SJSA1 (cell line): ENCODE data around the gene CYB5R3. TPM values are rescaled to one million over a fixed set of nuclear protein-coding genes. Genes with fewer than 3 reads are reported as not detected.
A peak's percentile ranks its signal among the peaks of the same experiment; 100 is the strongest.
"Not testable (repeated sequence)": the region's sequence is repeated elsewhere in the genome, so short reads cannot be mapped to it uniquely, and the experiment has no call there.

ENCODE experiments used
- DNase-seq, 2 experiments: peaks; one replicate each; pipeline ENCODE4 v3.0.0-alpha.2; 2015 to 2020; ENCODE audit warnings: low spot score in 2 of 2, low read depth in 1 of 2
- H3K27ac ChIP-seq: fragments of 250-450 bp; sonication (Bioruptor Pico); 2 replicates; pipeline ENCODE4 v1.5.1; 2020; ENCODE audit warnings: mild to moderate bottlenecking, moderate library complexity
- H3K27me3 ChIP-seq: fragments of 250-450 bp; sonication (Bioruptor Pico); replicated peaks from 2 replicates; pipeline ENCODE4 v1.5.1; 2020; ENCODE audit warnings: mild to moderate bottlenecking, moderate library complexity
- H3K36me3 ChIP-seq: fragments of 250-450 bp; sonication (Bioruptor Pico); 2 replicates; pipeline ENCODE4 v1.5.1; 2020; ENCODE audit warnings: mild to moderate bottlenecking
- H3K4me1 ChIP-seq: fragments of 250-450 bp; sonication (Bioruptor Pico); replicated peaks from 2 replicates; pipeline ENCODE4 v1.6.1; 2021; ENCODE audit warnings: mild to moderate bottlenecking
- H3K4me3 ChIP-seq: fragments of 250-450 bp; sonication (Bioruptor Pico); 2 replicates; pipeline ENCODE4 v1.5.1; 2020; ENCODE audit warnings: mild to moderate bottlenecking
- H3K9me3 ChIP-seq: fragments of 250-450 bp; sonication (Bioruptor Pico); replicated peaks from 2 replicates; pipeline ENCODE4 v1.5.1; 2020; ENCODE audit warnings: mild to moderate bottlenecking
- total RNA-seq: library from RNA; depleted of rRNA; stranded (reverse); fragments of >200 nt; shearing (Covaris generic); gene quantifications from 2 replicates; pipeline ENCODE4 v1.2.3, GENCODE V29; 2014

The CYB5R3 gene
- total RNA-seq, 1 experiment from 2014 or later, result 149 TPM

DNA sequence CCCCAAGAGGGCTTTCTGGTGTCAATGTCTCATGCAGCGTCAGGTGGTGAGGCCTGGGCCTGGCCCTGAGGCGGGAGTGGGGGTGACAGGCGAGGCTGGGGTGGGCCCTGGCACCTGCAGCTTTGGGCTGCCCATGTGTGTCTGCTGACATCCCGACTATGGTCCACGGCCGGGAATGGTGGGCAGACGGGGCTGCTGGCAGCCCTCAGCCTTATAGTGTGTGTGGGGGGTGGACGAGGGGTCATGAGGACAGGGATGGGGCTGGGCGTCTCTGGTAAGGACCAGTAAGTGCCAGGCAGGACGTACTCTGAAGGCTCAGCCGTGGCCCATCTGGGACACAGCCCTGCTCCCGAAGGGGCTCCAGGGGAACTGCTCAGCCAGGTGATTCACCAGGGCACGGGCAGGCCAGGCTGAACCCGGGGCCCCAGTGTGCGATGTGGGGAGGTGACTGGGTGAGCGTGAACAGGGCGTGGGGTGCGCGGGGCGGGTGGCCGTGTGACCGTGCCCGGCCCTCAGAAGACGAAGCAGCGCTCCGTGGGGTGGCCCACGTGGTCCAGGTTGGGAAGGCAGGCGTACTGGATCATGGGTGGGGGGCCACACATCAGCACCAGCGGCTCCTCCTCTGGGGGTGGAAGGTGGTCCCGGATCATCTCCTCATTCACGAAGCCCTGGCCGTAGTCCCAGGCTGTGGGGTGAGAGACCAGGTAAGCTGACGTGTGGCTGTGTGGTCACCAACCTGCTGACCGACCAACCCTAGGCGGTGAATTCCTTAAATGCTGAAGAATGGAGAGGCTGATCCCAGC, 29.7 kb downstream of the CYB5R3 start:
- peaks cover 51% of the 10 kb centered on the region for H3K36me3 ChIP-seq
- DNase-seq, result no peak
- no peaks in the 10 kb centered on the region for H3K27me3 ChIP-seq
- H3K4me3 ChIP-seq, result no peak overlapping the region
- peaks cover 46% of the 10 kb centered on the region for H3K4me1 ChIP-seq
- no peak overlapping the region for H3K27ac ChIP-seq
- H3K9me3 ChIP-seq, result no peaks in the 10 kb centered on the region

DNA sequence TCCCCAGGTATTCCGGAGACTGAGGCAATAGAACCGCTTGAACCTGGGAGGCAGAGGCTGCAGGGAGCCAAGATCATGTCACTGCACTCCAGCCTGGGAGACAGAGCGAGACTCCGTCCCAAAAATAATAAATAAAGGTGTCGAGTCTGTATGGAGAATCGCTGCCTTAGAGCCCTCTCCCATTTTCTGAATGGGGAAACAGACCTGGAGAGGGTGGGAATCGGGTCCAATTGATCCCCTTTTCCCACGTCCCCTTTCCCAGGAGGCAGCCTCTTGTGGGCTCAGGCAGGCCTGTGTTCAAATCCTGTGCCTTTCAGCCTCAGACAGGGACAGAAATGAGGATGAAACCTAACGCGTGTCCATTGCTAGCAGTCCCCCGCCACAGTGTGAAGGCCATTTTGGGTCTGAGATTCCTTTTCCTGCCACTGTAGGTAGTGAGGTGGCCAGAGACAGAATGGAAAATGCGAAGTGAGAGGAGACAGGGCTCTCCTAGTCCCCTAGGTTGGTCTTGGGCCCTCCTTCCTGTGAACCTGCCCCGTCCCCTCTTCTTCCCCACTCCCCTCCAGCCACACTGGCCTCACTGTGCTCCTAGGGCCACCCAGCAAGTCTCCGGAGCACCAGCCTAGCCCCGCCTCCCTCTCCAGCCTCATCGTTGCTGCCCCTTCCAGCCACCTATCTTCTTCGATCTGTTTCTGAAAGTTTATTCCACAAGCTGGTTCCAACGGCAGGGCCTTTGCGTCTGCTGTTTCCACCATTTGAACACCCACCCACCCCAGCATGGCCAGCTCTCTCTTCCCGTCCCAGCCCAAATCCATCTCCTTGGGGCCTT, 31.8 kb downstream of the CYB5R3 start:
- DNase-seq, result no peak
- Histone ChIP-seq H3K27ac (no peak overlapping the region), H3K27me3 (no peaks in the 10 kb centered on the region), H3K4me3 (no peak overlapping the region), H3K4me1 (peaks cover 54% of the 10 kb centered on the region), H3K9me3 (no peaks in the 10 kb centered on the region), H3K36me3 (peaks cover 47% of the 10 kb centered on the region)

DNA sequence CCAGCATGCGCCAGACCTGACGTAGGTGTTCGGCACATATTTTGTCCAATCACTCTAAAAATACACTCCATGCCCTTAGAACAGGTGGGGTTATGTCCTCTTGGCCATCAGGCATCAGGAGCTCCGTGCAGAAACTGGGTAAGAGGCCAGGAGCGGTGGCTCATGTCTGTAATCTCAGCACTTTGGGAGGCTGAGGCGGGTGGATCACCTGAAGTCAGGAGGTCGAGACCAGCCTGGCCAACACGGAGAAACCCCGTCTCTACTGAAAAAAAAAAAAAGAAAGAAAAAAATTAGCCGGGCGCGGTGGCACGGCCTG, 33.4 kb downstream of the CYB5R3 start:
- Histone ChIP-seq H3K4me3 (0 out of 2 replicates have a peak overlapping the region, but pooled peaks have one; percentile 0), H3K4me1 (peaks cover 51% of the 10 kb centered on the region), H3K27ac (peak overlapping the region; percentile 100), H3K36me3 (peaks cover 48% of the 10 kb centered on the region)
- H3K27me3 ChIP-seq, DNase-seq, H3K9me3 ChIP-seq: not testable (repeated sequence)

DNA sequence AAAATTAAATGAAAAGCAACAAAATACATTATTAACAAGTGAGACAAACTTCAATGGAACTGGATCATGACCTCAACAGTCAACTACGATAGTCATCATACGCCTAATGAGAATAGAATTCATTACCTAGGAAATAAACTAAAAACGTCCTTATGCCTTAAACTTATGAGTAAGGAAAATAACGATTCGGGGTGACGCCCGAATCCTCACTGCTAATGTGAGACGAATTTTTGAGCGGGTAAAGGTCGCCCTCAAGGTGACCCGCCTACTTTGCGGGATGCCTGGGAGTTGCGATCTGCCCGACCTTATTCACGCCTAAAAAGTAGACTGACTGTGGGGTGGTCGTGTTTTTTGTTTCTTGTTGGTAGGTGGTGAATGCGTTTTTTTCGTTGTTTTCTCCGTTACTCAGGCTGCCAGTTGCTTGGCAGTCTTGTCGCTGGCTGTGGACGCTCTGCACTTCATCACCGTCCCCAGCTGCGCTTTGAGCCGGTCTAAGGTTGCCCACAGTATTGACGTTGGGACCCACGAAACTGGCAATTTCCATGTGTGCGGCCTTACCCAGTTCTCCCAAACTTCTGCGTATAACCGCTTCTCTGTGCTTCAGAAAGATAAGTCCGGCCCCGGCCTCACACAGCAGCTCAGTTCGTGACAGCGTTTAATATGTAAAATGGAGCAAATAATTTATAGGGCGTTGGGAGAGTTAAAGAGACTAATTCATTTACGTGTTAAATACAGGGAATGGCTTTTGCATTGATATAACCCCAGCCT, 33.9 kb downstream of the CYB5R3 start:
- H3K9me3 ChIP-seq, result no peaks in the 10 kb centered on the region
- H3K36me3 ChIP-seq, result peaks cover 52% of the 10 kb centered on the region
- peaks cover 51% of the 10 kb centered on the region for H3K4me1 ChIP-seq
- H3K27ac ChIP-seq, result peak overlapping the region; percentile 100
- H3K27me3 ChIP-seq, result no peaks in the 10 kb centered on the region
- H3K4me3 ChIP-seq, result peak overlapping the region; percentile 84
- peak; percentile 98 to 99 for DNase-seq

DNA sequence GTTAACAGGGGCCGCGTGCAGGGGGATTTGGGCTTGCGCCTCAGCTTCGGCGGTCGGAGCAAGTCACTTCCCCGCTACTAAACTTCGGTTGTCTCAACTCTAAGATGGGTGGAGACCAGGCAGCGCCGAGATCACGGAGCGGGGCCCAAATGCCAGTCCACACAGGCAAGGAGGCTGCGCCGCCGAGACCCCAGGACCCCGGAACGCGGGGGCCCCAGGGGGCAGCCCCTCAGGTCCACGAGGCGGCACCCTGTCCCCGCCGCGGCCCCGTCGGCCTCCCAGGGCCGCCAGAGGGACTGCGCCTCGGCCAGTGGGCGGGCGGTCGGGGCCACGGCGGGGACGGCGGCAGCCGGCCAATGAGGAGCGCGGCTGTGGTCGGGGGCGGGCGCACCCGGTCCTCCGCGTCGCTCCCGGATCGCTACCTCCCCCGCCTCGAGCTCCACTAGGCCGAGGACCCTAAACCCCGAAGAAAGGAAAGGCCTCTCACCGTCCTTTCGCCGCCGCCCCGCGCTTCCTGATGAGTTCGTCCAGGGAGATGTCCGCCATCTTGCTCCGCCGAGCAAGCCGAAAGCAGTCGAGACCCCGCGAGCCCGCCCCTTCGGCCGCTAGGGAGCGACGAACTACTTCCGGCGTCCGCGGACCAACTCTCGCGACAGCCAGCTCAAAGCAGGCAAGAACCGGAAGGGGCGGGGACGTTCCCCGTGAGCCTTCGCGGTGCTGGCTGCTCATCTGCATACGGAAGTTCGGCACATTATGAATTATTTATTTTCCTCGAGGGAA, 34.7 kb downstream of the CYB5R3 start, which contains the start of gene POLDIP3:
TSS of gene POLDIP3 (minus strand) at position 572 of the 780 bp plus-strand sequence. CDS start at position 546, 26 bp downstream.
- Histone ChIP-seq H3K27me3 (no peaks in the 10 kb centered on the region), H3K4me1 (peaks cover 55% of the 10 kb centered on the region), H3K36me3 (peaks cover 46% of the 10 kb centered on the region), H3K4me3 (peak within 1 kb of the TSS; percentile 84), H3K27ac (peak within 1 kb of the TSS; percentile 100), H3K9me3 (no peaks in the 10 kb centered on the region)
- peak; percentile 99 for DNase-seq

DNA sequence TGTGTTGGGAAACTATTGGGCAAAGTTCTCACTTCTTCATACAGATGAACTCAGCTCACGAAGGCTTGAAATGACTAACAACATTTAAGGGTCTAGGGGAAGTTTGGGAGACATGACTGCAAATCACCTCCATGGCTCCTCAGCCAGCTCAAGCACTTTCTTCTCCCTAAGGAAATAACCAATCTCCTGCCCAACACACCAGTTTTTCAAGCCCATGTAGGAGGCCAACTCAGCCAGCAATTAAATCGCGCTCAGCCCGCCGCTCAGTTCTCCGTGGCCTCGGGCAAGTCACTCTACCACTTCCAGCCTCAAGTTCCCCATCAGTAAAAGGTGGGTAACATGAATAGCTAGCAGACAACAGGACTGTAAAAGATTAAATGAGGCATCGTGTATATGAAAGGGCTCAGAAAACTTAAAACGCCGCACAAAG, 35.3 kb downstream of the CYB5R3 start:
- Histone ChIP-seq H3K27me3 (no peaks in the 10 kb centered on the region), H3K4me1 (peaks cover 61% of the 10 kb centered on the region), H3K4me3 (peak overlapping the region; percentile 84), H3K36me3 (peaks cover 40% of the 10 kb centered on the region), H3K9me3 (no peaks in the 10 kb centered on the region), H3K27ac (peak overlapping the region; percentile 100)
- DNase-seq, result no peak

DNA sequence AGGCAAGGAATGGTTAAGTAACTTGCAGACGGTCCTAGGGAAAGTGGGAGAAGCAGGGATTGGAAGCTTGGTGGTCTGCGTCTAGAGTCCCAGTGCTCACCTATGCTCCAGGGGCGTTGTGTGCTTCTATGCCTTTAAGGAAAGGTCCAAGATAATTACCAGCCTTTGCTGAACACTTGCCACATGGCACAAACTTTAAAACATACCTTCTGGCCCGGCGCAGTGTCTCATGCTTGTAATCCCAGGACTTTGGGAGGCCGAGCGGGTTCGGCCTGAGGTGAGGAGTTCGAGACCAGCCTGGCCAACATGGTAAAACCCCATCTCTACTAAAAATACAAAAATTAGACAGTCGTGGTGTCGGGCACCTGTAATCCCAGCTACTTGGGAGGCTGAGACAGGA, 36.9 kb downstream of the CYB5R3 start:
- Histone ChIP-seq H3K36me3 (peaks cover 38% of the 10 kb centered on the region), H3K27me3 (no peaks in the 10 kb centered on the region), H3K4me3 (no peak overlapping the region), H3K9me3 (no peaks in the 10 kb centered on the region), H3K27ac (no peak overlapping the region), H3K4me1 (peaks cover 71% of the 10 kb centered on the region)
- DNase-seq, result no peak

DNA sequence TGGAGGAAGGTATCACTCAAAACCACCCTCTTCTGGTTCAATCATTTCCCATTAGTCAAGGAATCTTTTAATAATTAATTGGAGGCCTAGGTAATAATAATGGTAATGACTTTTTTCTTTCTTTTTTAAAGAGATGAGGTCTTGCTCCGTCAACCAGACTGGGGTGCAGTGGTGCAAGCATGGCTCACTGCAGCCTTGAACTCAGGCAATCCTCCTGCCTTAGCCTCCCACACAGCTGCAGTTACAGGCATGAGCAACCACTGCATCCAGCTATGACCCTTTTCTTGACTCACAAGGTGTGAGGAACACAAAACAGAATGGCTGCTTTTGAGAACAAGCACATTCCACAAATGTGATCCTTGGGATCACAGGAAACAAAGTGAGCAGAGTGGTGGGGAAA, 38.1 kb downstream of the CYB5R3 start:
- Histone ChIP-seq H3K27ac (no peak overlapping the region), H3K4me1 (peaks cover 74% of the 10 kb centered on the region), H3K4me3 (no peak overlapping the region), H3K36me3 (peaks cover 50% of the 10 kb centered on the region), H3K9me3 (no peaks in the 10 kb centered on the region), H3K27me3 (no peaks in the 10 kb centered on the region)
- no peak for DNase-seq

DNA sequence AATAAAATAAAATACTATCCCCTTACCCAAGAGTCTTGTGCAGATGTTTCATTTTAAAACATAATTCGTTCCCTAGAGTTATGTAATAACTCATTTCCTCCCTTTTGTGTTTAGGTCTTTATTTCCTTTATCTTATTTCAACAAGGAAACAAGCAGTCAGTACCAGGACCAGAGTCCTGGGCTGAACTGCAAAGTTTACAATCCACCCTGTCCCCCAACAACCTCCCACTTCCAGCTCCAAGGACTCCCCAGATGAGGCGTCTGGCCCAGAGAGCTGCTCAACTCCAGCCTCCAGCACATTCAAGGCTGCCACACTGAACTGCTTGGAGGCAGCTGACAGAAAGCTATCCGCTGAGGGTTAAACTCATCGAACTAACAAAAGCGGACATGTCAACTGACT, 39.0 kb downstream of the CYB5R3 start:
- H3K27ac ChIP-seq, result no peak overlapping the region

DNA sequence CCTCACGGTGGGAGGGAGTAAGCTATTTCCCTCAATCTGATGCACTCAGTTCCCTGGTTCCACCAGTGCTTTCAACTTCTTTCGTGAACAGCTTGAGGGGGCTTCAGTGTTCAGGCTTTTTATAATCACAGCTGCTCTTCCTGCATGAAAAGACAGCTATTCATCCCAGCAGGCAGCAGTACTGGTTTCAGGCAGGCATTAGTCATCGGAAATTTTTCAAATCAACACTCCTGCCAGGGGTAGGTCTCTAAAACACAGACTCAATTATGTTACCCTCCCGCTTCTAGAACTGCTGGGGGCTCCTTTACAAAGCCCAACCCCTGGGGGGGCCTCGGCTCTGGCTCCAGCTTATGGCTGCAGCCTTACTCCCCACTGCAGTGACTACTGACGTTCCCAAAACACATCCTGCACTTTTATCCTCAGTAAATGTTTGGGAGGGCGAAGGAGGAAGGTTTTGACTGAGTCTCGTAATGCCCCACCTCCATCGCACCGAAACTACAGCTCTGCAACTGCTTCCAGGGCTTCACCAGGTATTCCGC, 40.3 kb downstream of the CYB5R3 start:
- H3K9me3 ChIP-seq, result no peaks in the 10 kb centered on the region
- DNase-seq, result peak in 1 of 2 experiments; percentile 81
- peak overlapping the region; percentile 53 for H3K27ac ChIP-seq
- H3K4me3 ChIP-seq, result peak overlapping the region; percentile 9
- peaks cover 89% of the 10 kb centered on the region for H3K4me1 ChIP-seq
- peaks cover 59% of the 10 kb centered on the region for H3K36me3 ChIP-seq
- H3K27me3 ChIP-seq, result no peaks in the 10 kb centered on the region

More for the DNA sequence above, 39.0 kb downstream of the CYB5R3 start:
- no peak for DNase-seq
- H3K36me3 ChIP-seq, result peaks cover 58% of the 10 kb centered on the region
- no peaks in the 10 kb centered on the region for H3K9me3 ChIP-seq
- no peaks in the 10 kb centered on the region for H3K27me3 ChIP-seq
- no peak overlapping the region for H3K4me3 ChIP-seq
- H3K4me1 ChIP-seq, result peaks cover 76% of the 10 kb centered on the region

DNA sequence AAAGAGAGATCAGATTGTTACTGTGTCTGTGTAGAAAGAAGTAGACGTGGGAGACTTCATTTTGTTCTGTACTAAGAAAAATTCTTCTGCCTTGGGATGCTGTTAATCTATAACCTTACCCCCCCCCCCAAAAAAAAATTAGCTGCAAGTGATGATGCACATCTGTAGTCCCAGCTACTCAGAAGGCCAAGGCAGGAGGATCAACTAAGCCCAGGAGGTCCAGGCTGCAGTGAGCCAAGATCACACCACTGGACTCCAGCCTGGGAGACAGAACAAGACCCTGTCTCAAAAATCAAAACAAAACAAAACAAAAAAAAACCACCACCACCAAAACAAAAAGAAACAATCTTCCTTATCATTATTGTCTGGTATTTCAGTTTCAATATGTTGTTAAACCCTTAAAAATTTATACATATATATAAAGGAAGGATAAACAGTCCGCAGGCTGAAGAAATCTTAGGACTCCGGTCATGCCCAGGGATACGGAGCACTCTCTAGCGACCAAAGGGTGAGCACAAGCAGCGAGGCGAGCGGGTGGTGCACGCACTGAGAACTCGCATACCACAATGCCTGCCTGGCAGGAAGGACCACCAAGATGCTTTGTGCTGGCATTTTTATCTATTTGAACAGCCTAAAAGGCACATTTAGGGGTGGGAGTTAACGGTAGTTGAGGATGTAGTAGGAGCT, 40.9 kb downstream of the CYB5R3 start:
- Histone ChIP-seq H3K9me3 (no peaks in the 10 kb centered on the region), H3K27me3 (no peaks in the 10 kb centered on the region), H3K4me1 (peaks cover 92% of the 10 kb centered on the region), H3K27ac (peak overlapping the region; percentile 53), H3K36me3 (peaks cover 63% of the 10 kb centered on the region), H3K4me3 (peak overlapping the region; percentile 9)
- DNase-seq, result peak; percentile 72 to 76

DNA sequence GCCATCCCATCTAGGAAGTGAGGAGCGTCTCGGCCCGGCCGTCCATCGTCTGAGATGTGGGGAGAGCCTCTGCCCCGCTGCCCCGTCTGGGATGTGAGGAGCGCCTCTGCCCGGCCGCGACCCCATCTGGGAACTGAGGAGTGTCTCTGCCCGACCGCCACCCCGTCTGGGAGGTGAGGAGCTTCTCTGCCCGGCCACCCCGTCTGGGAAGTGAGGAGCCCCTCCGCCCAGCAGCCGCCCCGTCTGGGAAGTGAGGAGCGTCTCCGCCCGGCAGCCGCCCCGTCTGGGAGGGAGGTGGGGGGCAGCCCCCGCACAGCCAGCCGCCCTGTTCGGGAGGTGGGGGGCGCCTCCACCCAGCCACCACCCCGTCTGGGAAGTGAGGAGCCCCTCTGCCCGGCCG, 41.6 kb downstream of the CYB5R3 start:
- H3K4me1 ChIP-seq, result peaks cover 91% of the 10 kb centered on the region
- H3K9me3 ChIP-seq, H3K4me3 ChIP-seq, H3K27me3 ChIP-seq, DNase-seq: not testable (repeated sequence)
- H3K36me3 ChIP-seq, result peaks cover 63% of the 10 kb centered on the region
- H3K27ac ChIP-seq, result peak overlapping the region; percentile 18; the same call in 1 of the 2 replicates
